GM12878 (cell line): ENCODE results near the gene IFNL1. TPM values are rescaled to one million over a fixed set of nuclear protein-coding genes. Genes with fewer than 3 reads are reported as not detected.

Experiments used
- ATAC-seq: fragments of 200-7000 bp; cut with Tn5 transposase; 3 replicates; pipeline ENCODE4 v1.9.1; 2020; ENCODE audit warnings: mild to moderate bottlenecking, moderate library complexity
- BruUV-seq: library from RNA; stranded (reverse); fragments of 400-500 nt; replicated peaks from 2 replicates; lab custom pipeline; 2021; lab: Mats Ljungman, UMichigan
- CTCF ChIA-PET: fragments of 300-600 bp; sonication (Branson Sonifier 250); formaldehyde crosslinking; extraction: SDS; loops from one replicate; lab custom pipeline; 2021; ENCODE audit warnings: inconsistent platforms; lab: Yijun Ruan, JAX
- POLR2A ChIA-PET: fragments of 350-600 bp; formaldehyde crosslinking; extraction: SDS; loops from one replicate; lab custom pipeline; 2021; ENCODE audit warnings: inconsistent platforms; lab: Charles Lee
- RAD21 ChIA-PET: fragments of 300-600 bp; sonication (Branson Sonifier 250); formaldehyde crosslinking; loops from one replicate; lab custom pipeline; 2023; ENCODE audit warnings: antibody characterized with exemption; ENCODE audit not compliant: unreplicated experiment; lab: Charles Lee
- SMC1A ChIA-PET: fragments of 300-600 bp; sonication (Branson Sonifier 250); formaldehyde crosslinking; loops from one replicate; lab custom pipeline; 2023; ENCODE audit not compliant: unreplicated experiment, uncharacterized antibody; lab: Charles Lee
- DNase-seq: peaks from one replicate; pipeline ENCODE4 v3.0.0-alpha.2; 2011; ENCODE audit warnings: low read depth, low spot score
- FAIRE-seq: peaks from 3 replicates; lab custom pipeline; 2011; peaks lifted over from hg19 to GRCh38; lab: Jason Lieb, UNC
- H2AFZ ChIP-seq: 2 replicates; pipeline ENCODE4 v1.6.0; 2011; ENCODE audit warnings: low read depth, low read length, control low read depth; ENCODE audit not compliant: control insufficient read depth
- H3K27ac ChIP-seq: 2 replicates; pipeline ENCODE4 v1.5.1; 2011; ENCODE audit warnings: control low read depth; ENCODE audit not compliant: control insufficient read depth, insufficient read depth
- H3K27me3 ChIP-seq, 2 experiments: replicated peaks in 1 of 2; 2 replicates each; pipeline versions ENCODE4 v1.6.0 to v1.6.1; 2011; ENCODE audit warnings: low read length in 1 of 2; ENCODE audit not compliant: control insufficient read depth in 2 of 2, insufficient read depth in 2 of 2
- H3K36me3 ChIP-seq, 2 experiments: 2 replicates each; pipeline ENCODE4 v1.5.1; 2011; ENCODE audit warnings: low read length in 1 of 2; ENCODE audit not compliant: control insufficient read depth in 2 of 2, insufficient read depth in 2 of 2
- H3K4me1 ChIP-seq: 2 replicates; pipeline ENCODE4 v1.6.1; 2011; ENCODE audit warnings: mild to moderate bottlenecking, low read length, moderate library complexity, mixed read lengths; ENCODE audit not compliant: control insufficient read depth, insufficient read depth
- H3K4me2 ChIP-seq: 2 replicates; pipeline ENCODE4 v1.6.0; 2011; ENCODE audit warnings: control low read depth; ENCODE audit not compliant: control insufficient read depth, insufficient read depth
- H3K4me3 ChIP-seq: fragments of 200-600 bp; sonication (generic); 2 replicates; pipeline ENCODE4 v1.5.1; 2016
- H3K79me2 ChIP-seq: 2 replicates; pipeline ENCODE4 v1.6.0; 2011; ENCODE audit warnings: low read length; ENCODE audit not compliant: control insufficient read depth, insufficient read depth
- H3K9ac ChIP-seq: 2 replicates; pipeline ENCODE4 v1.8.0; 2011; ENCODE audit warnings: low read length, control low read depth, mixed read lengths; ENCODE audit not compliant: control insufficient read depth, insufficient read depth
- H3K9me3 ChIP-seq: replicated peaks from 3 replicates; pipeline ENCODE4 v1.5.1; 2011; ENCODE audit warnings: mild to moderate bottlenecking, low read length; ENCODE audit not compliant: control insufficient read depth, insufficient read depth
- H4K20me1 ChIP-seq: 2 replicates; pipeline ENCODE4 v1.6.0; 2011; ENCODE audit not compliant: control insufficient read depth, insufficient read depth
- ATF2 ChIP-seq: IDR thresholded peaks from 2 replicates; pipeline ENCODE4 v1.6.1; 2012; ENCODE audit warnings: low read length, inconsistent platforms
- BCL3 ChIP-seq: IDR thresholded peaks from 2 replicates; pipeline ENCODE4 v1.6.1; 2011; ENCODE audit warnings: borderline replicate concordance, low read depth, mild to moderate bottlenecking, moderate library complexity, low read length; ENCODE audit not compliant: insufficient read depth, poor library complexity, severe bottlenecking
- FOS ChIP-seq: IDR thresholded peaks from 3 replicates; pipeline ENCODE4 v1.6.1; 2011; ENCODE audit warnings: borderline replicate concordance; ENCODE audit not compliant: insufficient read length; ENCODE audit errors: extremely low read depth
- GABPA ChIP-seq: IDR thresholded peaks from 2 replicates; pipeline ENCODE4 v1.6.1; 2014; ENCODE audit warnings: antibody characterized with exemption, low read depth, mild to moderate bottlenecking, inconsistent platforms
- MAX ChIP-seq: IDR thresholded peaks from 2 replicates; pipeline ENCODE4 v1.6.1; 2012; ENCODE audit warnings: low read depth, low read length, improper control_type of control experiment
- NFYA ChIP-seq: IDR thresholded peaks from 2 replicates; pipeline ENCODE4 v1.6.1; 2011; ENCODE audit warnings: low read depth, mild to moderate bottlenecking, low read length, improper control_type of control experiment, borderline replicate concordance
- NR2C2 ChIP-seq: IDR thresholded peaks from 2 replicates; pipeline ENCODE4 v1.6.1; 2011; ENCODE audit warnings: borderline replicate concordance, low read depth; ENCODE audit not compliant: control insufficient read depth, insufficient read length
- PAX8 ChIP-seq: fragments of 450-650 bp; IDR thresholded peaks from 2 replicates; pipeline ENCODE4 v1.6.1; 2017; ENCODE audit warnings: mild to moderate bottlenecking, moderate library complexity
- SIX5 ChIP-seq: IDR thresholded peaks from 2 replicates; pipeline ENCODE4 v1.6.1; 2011; ENCODE audit warnings: mild to moderate bottlenecking, low read depth, low read length, moderate library complexity; ENCODE audit not compliant: severe bottlenecking
- STAT3 ChIP-seq: IDR thresholded peaks from 2 replicates; pipeline ENCODE4 v1.6.1; 2011; ENCODE audit warnings: low read depth, low read length, improper control_type of control experiment
- TBL1XR1 ChIP-seq: IDR thresholded peaks from 2 replicates; pipeline ENCODE4 v1.6.1; 2012; ENCODE audit warnings: low read depth, low read length, improper control_type of control experiment
- YBX1 ChIP-seq: fragments of 450-650 bp; IDR thresholded peaks from 2 replicates; pipeline ENCODE4 v1.6.1; 2016; ENCODE audit warnings: antibody characterized with exemption
- ZBED1 ChIP-seq: IDR thresholded peaks from 2 replicates; pipeline ENCODE4 v1.6.1; 2016; ENCODE audit warnings: borderline replicate concordance
- ZBTB11 ChIP-seq: fragments of 450-650 bp; formaldehyde crosslinking; IDR thresholded peaks from 2 replicates; pipeline ENCODE4 v1.5.0; 2022; ENCODE audit warnings: mild to moderate bottlenecking, missing genetic modification characterization
- WGBS: methylation state at CpG from one replicate; pipeline ENCODE4 v1.1.6; 2016; ENCODE audit warnings: low lambda C conversion rate; ENCODE audit not compliant: insufficient replicate concordance, insufficient coverage; ENCODE audit errors: missing lambda C conversion rate; 5-methylcytosine and 5-hydroxymethylcytosine counted together
- in situ Hi-C: fragments of 300-500 bp; cut with MboI; formaldehyde crosslinking; loops from 9 replicates; pipeline ENCODE4 v1.14.3; 2018; ENCODE audit warnings: mixed read lengths
- intact Hi-C: fragments of 100-400 bp; cut with micrococcal nuclease; formaldehyde crosslinking; loops from one replicate; pipeline ENCODE4 v1.14.2; 2022; ENCODE audit not compliant: unreplicated experiment
- polyA plus RNA-seq, 11 experiments: library from polyadenylated mRNA; depleted of rRNA in 4 of 11; unstranded in 6 of 11; stranded (reverse) in 5 of 11; fragments of >200 nt; fragmentation: Nextera tagmentation in 4 of 11; fragmentation: Illumina TruSeq in 1 of 11; extraction: Ambion mirVana in 4 of 11; extraction: Trizol in 1 of 11; gene quantifications; 1 replicate in 1 of 11; 2 replicates in 10 of 11; pipeline versions ENCODE4 v1.2.1 to v1.2.3, GENCODE V29; 2011 to 2016; ENCODE audit warnings: inconsistent platforms in 2 of 11, missing spikeins in 2 of 11, low read depth in 1 of 11
- total RNA-seq, 4 experiments: library from RNA; depleted of rRNA in 3 of 4; stranded (reverse); fragments of >200 nt in 3 of 4; fragmentation: Illumina TruSeq in 1 of 4; extraction: Trizol in 1 of 4; gene quantifications; 2 replicates each; pipeline versions ENCODE4 v1.2.1 to v1.2.3, GENCODE V29; 2013 to 2021

The IFNL1 gene
- total and polyA plus RNA-seq, 10 of the 15 experiments (the other 5 are each of a cell fraction or from before 2014, with no cell fraction given): not detected

DNA sequence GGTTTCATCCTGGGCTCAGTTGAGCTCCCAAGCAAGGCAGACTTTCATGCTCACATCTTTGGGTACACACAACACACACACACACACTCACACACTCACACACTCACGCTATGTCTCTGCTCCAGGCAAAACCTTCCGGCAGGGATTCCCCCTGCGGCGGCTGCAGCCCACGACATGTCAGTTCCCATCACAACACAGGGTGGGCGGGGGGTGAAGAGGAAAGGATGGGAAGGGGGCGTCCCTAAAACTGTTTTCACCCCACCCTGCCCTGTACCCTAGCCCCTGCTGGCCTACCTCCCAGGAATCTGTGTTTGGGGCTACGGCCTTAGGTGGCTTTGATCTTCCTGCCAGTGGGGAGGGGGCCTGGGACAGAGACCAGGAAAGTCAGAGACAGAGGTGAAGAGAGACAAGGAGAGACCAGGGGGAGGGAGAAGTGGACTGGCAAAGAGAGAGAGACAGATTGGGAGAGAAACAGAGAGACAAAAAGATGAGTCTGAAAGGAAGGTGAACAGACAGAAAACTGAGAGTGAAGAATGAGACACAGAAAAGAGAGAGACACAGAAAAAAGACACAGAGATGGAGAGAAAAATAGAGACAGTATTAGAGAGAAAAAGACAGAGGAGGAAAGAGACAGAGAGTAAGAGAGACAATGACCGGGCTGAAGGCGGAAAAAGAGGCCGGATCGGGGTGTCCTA is 20.6 kb downstream of the IFNL1 start:
- no peak overlapping the region for H3K4me3 ChIP-seq
- ChIA-PET CTCF (interaction anchor here (1.0 kb wide), 1 partner anchor 10 kb away, joined by 4 read pairs; no protein-coding TSS in a partner anchor), RAD21 (no interaction called here)
- no peaks in the 10 kb centered on the region for H3K9me3 ChIP-seq
- no peaks in the 10 kb centered on the region; a peak in 1 of 4 replicates for H3K36me3 ChIP-seq
- DNase-seq: no peak
- no peaks in the 10 kb centered on the region; a peak in 1 of 4 replicates for H3K27me3 ChIP-seq
- no peaks in the 10 kb centered on the region for H4K20me1 ChIP-seq
- H3K79me2 ChIP-seq: no peaks in the 10 kb centered on the region
- TF ChIP-seq ATF2 (no peak), ZBTB11 (CRISPR knock-in tag) (no peak), BCL3 (no peak), TBL1XR1 (no peak), MAX (no peak), NFYA (no peak), ZBED1 (no peak), PAX8 (no peak), NR2C2 (no peak), SIX5 (no peak), GABPA (no peak), FOS (no peak), YBX1 (no peak), STAT3 (no peak)
- TF ChIP-seq, all 136 proteins: peak for 0
- BruUV-seq: no TSS peak
- 70% methylated on average over 9 of the region's 12 CpGs for WGBS
- no peak for ATAC-seq
- H3K4me2 ChIP-seq: no peak overlapping the region
- FAIRE-seq: no peak
- no peak overlapping the region for H2AFZ ChIP-seq
- ChIA-PET POLR2A (no interaction called here), SMC1A (interaction anchor here (0.8 kb wide), 1 partner anchor 75 kb away, joined by 3 read pairs; the partner anchor contains the start of genes MED29 and PAF1)
- intact Hi-C loops: no loop called here
- no peaks in the 10 kb centered on the region for H3K4me1 ChIP-seq
- in situ Hi-C loops: no loop called here
- no peak overlapping the region for H3K27ac ChIP-seq
- H3K9ac ChIP-seq: no peak overlapping the region
